Measurements from ENCODE around the gene IL12A.
A peak's percentile ranks its signal among the peaks of the same experiment; 100 is the strongest.

IL12A gene

GRCh38 chr3:159991591-159991990 lies 3.0 kb downstream of the IL12A start:
- no peak for DNase-seq

- DNase-seq: no peak
Measured at GRCh38 chr3:159992589-159992988, 4.0 kb downstream of the IL12A start.

- no peak for DNase-seq
Measured at GRCh38 chr3:159994182-159994581, 5.5 kb downstream of the IL12A start.

GRCh38 chr3:159995091-159995490 lies 6.5 kb downstream of the IL12A start:
- DNase-seq: no peak

- no peak for DNase-seq
Measured at GRCh38 chr3:159996018-159996417, 7.4 kb downstream of the IL12A start.

- DNase-seq: no peak
Measured at GRCh38 chr3:159996959-159997358, 8.3 kb downstream of the IL12A start.

DNA sequence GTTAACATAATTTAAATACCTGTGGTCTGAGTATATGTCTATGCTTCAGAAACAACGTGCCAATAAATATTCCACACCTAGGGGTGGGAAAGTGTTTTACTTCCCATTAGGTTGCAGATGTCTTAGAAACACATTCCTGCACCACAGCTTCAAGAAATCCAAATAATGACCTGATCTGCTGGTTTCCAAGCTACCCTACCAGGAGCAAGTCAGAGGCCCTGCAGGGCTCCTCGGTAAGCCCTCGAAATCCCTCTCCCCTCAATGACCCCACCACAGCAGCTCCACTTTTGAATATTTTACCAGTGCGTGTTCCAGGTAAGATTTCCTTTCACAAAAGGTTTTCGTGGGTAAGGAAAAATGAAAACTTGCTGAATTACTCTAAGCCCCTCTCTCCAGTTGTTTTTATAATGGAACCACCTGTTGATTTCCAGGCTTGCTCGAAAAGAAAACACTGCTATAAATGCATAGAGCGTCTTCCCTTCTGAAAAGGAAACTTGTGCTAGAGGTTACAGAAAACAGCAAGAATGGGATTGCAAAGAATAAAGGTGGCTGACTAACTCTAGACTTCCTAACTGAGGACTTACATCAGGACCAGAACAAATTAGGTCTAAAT lies 12.6 kb downstream of the IL12A start:
- DNase-seq: no peak

DNA sequence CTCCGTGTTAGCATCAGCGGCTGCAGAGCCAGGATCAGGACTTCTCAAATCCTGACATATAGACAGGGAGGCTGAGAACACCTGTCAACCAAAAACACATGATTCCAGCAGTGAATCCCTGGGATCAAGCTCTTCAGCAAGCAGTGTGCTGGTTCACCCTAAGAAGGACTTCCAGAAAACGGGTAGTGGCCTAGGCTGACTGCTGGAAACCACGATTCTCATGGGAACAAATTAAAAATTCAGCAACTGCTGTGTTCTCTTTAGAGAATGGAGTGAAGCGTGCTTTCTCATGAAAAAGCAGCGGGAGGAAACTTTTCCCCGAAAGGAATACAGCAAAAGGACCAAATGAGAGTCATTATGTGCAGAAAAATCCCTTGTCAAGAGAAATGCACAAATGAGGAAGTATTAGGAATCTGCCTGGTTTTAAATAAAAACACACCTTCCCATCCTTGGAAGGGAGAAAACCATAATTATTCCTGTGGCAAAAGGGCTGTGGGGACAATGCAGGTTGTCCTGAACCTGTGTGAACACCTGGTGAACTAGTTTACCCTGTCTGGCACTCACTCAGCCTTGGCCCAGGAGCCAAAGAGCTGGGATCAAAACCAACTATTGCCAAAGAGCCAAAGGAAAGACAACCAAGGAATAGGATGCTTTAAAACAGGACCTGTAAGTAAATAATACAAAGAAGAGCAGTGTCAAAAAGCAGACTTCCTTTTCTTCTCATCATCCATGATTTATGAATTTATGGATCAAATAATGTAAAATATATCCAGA lies 13.4 kb downstream of the IL12A start:
- DNase-seq: no peak

DNA sequence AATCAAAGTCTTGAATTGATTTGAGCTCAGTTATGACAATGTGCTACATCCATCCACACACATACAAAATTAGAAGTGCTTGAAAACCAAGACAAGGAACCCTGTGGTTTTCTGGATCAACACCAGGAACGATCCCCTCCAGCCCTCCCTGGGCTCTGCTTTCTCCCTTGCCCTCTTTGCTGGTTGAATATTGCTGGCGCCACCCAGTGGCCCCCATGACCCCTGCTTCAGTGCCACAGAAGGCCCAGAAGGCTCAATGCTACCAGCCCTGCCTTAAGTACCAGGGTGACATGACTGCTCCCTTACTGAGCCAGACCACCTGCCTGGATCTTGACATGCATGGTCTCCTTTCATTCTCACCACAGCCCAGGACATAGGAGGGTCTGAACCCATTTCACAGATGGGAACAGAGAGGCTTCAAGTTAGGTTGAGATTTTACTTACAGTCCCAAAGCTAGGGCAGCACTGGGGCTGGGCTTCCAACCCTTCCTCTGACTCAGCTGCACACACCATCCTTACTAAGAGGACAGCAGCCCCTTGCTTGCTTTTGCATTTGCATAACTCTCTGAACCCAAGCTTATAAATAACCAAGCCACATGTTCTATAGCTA lies 15.0 kb downstream of the IL12A start:
- peak; percentile 15 to 19 for DNase-seq

DNA sequence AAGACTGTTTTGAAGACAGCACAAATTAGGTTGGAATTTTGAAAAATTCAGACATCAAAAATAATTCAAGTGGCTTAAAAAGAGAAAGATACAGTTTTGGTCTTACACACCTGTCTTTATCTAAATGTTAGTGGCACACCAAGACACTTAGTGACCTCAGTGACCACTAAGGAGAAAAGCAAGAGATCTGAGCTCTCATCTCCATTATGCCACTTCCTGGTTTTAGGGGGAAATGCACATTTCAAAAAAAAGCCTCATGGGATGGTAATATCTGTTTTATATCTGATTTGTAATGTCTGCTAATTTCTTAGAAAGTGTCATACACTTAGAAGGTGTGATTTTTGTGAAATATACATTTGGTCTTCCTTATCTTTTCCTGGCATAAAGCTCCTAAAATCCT lies 16.4 kb downstream of the IL12A start:
- DNase-seq: no peak

DNA sequence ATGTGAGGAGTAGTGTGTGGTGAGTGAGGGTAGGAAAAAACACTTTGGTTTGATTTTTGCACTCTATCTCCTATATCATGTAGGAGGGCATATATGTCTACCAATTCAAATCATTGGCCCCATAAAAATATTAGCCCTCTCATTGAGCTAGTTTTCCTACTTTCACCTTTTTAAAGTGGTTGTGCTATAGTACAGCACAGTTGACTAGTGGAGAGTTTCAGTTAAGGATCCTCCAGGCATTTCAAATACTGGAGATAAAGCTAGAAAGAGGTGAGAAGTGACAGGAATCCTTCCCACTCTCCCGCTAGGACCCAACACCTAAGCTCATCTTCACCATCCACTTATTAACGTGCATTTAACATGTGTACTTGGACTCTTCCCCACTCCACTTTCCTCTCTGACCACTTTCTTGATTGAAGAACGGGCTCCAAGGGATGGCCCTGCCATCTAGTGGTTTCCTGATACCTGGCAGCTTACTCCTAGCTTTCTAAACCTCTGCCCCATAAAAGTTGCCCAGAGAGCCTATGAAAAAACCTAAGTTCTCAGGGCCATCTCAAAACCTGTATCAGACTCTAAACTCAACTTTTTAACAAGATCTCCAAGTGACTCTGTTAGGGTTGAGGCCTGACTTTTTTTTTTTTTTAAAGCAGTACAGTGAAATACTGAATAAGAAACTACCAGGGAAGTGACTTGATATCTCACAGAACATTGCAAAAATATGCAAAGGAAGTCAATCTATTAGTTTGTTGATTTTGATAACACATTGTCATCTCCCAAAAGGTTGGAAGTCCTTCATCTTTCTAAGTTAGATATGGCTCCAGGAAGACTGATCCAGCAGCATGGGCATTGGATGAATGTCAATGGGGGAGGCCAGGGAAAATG lies 17.9 kb downstream of the IL12A start:
- peak in 1 of 2 donors; percentile 61 for DNase-seq

- no peak for DNase-seq
Measured at GRCh38 chr3:160008961-160009360, 20.3 kb downstream of the IL12A start.

GRCh38 chr3:160009525-160009924 lies 20.9 kb downstream of the IL12A start:
- DNase-seq: no peak

- no peak for DNase-seq
Measured at GRCh38 chr3:160010578-160010977, 21.9 kb downstream of the IL12A start.

DNA sequence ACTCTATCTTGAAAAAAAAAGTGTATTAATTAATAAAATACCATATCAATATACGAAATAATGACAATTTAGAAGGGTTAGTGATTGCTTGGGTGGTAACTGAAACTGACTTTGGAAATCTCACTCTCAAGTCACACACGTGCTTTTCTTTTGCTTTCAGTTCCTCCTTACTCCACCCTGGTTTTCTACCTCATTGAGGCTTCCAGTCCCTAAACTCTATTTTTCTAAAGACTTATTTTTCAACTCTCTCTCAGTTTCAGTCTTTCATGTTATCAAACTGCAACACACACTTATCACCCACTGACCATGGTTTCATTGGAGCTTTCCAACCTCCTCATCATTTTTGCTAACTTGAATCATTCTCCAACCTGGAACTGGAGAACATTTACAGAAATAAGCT lies 23.5 kb downstream of the IL12A start:
- DNase-seq: peak in 1 of 2 donors; percentile 56

DNA sequence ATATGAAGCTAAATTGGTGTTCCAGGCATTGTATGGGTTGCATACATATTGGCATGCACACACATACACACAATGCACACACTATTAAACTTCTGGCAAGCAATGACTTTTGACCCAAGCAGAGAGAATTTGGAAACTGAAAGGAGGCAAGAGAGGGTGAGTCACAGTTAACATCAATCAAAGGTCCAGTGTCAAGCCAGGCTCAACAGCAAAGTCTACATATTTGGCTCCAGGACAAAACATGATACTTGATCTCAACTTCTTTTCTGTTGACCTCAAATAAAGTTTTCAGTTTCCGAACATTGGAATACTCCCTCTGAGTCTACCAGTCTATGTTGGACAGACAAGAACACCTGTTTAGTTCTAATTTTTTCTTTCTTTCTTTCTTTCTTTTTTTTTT lies 28.3 kb downstream of the IL12A start:
- peak in 1 of 2 donors; percentile 47 for DNase-seq

- no peak for DNase-seq
Measured at GRCh38 chr3:160018959-160019358, 30.3 kb downstream of the IL12A start.

- DNase-seq: no peak
Measured at GRCh38 chr3:160020057-160020711, 31.5 kb downstream of the IL12A start.

- DNase-seq: no peak
Measured at GRCh38 chr3:160022068-160022467, 33.4 kb downstream of the IL12A start.

- no peak for DNase-seq
Measured at GRCh38 chr3:160023476-160023875, 34.8 kb downstream of the IL12A start.

- peak in 1 of 2 donors; percentile 76 for DNase-seq
Measured at GRCh38 chr3:160027541-160028195, 39.0 kb downstream of the IL12A start.

DNA sequence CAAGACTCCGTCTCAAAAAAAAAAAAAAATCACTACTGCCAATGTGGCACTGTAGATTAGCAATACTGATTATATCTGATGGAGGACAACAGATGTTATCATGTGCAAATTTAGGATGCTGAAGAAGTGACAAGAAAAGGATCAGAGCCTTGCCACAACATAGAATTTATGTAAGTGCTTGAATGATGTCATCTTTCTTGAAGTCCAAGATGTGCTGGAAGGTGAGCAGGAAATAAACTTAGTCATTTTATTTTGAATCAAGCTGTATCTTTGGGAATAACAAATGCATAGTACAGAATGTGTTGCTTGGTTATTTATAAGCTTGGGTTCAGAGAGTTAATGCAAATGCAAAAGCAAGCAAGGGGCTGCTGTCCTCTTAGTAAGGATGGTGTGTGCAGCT lies 47.1 kb downstream of the IL12A start:
- no peak for DNase-seq
